Forelimb muscle (tissue), 1 donor: ENCODE results near the gene PRPF6. TPM values are rescaled to one million over a fixed set of nuclear protein-coding genes. Genes with fewer than 3 reads are reported as not detected.

ENCODE experiments used
- DNase-seq: peaks from one replicate; pipeline ENCODE4 v3.0.0-alpha.2; 2013; ENCODE audit warnings: low read depth
- polyA plus RNA-seq: library from polyadenylated mRNA; unstranded; fragments of 120-200 nt; gene quantifications from one replicate; pipeline ENCODE4 v1.2.1, GENCODE V29; 2013; ENCODE audit not compliant: insufficient read length

PRPF6 gene
- polyA plus RNA-seq, 1 donor = 55.3 TPM

DNA sequence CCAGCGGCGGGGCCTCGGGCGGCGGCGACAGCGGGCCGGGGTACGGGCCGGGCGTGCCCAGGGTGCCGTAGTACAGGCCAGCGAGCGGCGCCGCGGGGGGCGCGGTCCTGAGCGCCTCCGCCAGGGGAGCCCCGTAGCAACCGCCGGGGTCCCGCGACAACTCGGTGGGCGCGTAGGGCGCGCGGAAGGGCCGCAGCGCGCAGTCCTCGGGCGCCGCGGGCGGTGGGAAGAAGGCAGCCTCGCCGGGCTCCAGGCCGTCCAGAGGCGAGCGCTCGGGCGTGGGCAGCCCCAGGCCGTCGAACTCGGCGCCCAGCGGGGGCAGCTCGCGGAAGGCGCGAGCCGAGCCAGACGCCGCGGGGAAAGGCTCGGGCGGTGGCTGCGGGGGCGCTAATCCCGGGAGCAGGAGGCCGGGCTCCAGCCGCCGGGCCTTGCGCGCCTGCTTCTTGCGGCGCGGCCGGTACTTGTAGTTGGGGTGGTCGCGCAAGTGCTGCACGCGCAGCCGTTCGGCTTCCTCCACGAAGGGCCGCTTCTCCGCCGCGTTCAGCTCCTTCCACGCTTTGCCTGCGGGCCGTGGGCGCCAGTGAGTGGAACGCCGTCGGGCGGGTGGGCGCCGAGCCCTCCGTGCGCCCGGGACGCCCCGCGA is 67.6 kb downstream of the PRPF6 start:
- no peak for DNase-seq

DNA sequence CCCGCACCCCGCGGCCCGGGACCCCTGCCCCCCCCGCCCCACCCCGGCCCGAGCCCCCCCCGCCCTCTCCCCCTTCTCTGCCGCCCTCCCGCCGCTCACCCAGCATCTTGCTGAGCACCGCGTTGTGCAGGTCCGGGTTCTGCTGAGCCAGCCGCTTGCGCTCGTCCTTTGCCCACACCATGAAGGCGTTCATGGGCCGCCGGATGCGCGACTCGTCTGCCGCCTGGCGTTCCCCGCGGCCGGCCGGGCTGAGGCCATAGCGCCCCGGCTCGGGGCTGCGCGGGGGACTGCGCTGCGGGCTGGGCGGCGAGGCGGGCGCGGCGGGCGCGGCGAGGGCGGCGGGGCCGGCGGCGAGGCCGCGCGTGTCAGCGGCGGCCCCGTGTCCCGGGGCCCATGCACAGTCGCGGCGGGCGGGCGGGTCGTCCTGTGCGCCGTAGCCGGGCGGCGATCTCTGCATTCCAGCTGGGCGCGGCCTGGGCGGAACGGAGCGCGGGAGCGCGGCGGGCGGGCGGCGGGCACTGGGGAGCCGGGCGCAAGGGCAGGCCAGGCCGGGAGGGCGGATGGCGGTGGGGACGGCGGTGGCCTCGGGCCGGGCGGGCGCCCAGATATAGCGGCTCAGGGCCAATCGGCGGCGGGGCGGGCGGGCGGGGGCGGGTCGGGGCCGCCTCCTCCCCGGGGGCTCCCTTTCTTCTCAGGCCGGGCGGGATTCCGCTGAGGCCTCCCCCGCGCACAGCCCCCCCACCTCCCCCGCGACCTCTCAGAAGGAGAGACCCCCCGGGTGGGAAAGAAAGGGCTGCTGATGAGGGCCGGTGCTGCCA is 68.3 kb downstream of the PRPF6 start, which contains the start of gene SOX18:
TSS of gene SOX18 (minus strand) at position 580 of the 818 bp plus-strand sequence. CDS start at position 457, 123 bp downstream.
- no peak for DNase-seq

DNA sequence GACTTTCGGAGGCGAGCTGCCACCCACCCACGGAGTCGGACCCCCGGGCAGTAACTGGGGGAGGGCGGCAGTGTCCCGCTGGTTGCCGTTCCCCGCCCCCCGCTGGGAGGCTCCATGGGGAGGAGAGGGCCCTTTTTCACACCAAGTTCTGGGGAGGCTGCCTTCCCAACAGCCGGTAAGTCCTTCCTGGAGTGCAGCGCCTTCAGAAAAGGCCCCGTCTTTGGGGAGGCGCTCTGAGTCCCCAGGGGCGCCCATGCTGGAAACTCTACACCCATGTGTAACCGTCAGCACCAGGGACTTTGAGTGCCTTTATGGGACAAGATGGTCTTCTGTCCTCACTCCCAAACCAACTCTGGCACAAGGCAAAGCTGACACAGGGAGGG is 68.9 kb downstream of the PRPF6 start:
- no peak for DNase-seq

DNA sequence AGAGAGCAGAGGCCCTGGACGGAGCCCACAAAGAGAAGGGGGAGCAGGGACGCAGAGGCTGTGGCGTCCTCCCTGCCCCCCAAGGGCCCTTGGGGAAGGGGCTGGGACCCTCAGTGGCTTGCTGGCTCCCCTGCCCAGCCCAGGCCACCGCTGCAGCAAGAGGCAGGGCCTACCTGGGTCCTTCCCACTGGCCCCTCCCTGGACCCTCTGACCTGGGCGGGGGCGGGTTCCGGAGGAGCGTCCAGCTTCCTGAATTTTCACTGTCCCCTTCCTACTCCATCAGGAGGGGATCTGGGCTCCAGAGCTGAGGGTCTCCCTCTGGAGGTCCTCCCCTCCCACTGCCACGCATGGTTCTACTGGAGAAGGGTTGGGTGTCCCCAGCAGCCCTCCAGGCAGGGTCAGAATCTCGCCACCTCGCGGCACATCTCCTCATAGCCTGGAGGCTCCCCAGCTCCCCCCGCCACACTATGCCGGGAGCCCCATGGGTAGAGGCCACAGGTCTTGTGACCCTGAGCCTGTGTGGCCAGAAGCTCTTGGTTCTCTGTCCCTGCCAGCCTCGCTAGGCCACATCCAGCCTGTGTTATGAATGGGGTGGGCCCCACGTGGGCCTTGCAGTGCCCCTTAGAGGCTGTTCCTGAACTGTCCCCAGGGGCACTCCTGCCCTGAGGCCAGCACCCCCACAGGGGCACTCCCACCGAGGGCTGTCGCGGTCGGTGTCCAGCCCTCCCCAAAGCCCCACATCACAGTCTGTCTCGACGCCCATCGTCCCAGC is 69.5 kb downstream of the PRPF6 start:
- no peak for DNase-seq

DNA sequence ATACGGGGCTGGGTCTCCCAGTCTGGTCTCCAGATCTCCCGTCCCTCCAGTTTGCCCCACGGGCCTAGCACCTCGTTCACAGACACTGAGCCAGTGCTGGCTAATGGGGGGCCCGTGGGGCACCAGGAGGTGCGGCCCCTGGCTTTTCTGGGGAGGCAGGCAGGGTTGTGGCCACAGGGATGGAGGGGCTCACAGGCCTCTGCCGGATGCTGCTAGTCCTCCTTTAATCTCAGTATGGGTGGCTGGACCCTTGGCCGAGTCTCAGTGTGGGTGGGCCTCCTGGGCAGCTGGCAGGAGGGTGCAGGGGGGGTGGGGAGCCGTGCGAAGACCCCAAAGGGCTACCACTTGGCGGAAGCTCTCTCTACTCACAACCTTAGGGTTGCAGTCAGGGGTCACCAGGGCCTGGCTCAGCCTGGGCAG is 70.1 kb downstream of the PRPF6 start:
- no peak for DNase-seq

DNA sequence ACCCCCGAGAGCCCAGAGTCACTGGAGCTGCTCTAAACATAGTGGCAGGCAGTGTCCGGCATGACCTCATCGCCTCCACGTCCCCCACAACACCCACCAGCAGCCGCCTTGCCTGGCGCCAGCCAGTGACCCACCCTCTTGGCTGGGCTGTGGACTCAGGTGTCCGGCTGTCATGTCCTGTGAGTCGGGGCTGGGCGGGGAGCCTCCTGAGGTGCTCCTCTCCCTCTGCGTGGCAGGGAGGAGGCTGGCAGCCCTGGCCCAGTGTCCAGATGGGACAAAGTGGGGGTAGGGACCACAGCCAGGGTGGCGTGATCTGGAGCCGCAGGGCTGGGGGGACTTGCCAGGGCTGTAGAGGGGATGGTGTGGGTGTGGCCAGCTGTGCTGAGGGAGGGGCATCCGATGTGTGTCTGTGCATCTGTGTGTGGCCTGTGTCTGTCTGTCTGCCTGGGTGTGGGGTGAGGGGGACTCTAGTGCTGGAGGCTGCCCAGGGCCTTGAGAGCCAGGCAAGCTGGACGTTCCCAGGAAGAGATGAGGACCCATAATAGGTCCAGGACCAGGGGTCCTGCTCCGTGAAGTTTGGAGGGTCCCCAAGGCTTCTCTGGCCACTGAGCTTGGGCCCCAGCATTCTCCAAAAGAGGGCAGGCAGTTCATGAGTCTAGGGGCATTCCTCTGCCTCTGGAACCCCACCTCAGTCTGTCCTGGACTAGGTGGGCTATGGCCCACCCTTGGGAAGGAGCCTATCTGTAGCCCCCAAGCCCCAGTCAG is 70.8 kb downstream of the PRPF6 start:
- DNase-seq = no peak

DNA sequence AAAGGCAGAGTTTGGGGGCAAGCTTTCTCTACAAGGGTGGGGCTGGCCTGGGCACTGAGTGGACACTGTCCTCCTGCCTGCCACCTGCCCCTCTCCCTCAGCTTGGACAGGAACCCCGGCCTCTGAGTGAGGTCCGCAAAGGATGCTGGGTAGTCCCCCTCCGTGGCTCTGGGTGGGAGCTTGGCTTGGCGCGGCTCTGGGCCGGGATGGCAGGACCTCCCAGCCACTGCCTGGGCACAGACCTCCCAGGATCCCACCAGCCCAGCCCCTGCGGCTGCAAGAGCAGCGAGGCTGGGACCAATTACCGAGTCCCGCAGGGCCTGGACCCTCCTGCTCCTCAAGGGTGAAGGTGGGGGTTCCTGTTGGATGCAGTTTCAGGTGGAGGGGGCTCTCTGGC is 71.4 kb downstream of the PRPF6 start:
- no peak for DNase-seq

DNA sequence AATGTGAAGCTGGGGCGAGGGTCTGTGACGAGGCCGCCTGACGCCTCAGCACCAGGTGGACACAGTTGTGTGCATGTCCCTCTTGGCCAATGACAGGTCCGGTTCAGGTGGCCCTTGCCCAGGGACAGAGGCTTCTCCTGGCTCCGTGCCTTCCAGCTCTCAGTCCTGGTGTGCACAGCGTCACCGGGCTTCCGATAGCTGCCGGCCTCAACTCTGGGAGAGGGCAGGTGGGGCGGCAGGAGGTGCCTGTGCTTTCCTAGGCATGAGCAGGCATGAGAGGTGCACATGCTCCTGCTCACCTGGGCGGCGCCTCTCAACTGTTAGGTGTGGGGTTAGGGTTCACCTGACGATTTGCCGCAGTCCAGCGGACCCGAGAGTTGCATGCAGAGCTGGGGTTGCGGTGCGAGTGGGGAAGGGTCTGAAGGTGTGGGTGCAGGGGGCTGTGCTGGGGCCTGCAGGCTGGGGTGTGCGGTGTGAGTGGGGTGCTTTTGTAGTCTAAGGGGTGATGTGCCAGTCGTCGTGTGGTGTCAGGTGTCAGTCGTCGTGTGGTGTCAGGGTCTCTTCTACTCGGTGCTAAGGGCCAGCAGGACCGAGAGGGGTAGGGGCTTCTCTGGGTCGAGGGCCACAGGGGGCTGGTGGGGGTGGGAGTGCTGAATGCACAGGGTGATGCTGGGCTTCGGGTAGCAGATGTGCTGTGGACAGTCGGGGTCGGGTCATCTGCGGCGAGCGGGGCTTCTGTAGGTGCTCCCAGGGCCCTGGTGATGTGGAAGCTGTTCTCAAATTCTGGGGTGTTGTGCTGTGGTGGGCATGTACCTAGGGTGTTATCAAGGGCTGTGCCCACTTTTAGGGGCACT is 72.3 kb downstream of the PRPF6 start:
- no peak for DNase-seq

DNA sequence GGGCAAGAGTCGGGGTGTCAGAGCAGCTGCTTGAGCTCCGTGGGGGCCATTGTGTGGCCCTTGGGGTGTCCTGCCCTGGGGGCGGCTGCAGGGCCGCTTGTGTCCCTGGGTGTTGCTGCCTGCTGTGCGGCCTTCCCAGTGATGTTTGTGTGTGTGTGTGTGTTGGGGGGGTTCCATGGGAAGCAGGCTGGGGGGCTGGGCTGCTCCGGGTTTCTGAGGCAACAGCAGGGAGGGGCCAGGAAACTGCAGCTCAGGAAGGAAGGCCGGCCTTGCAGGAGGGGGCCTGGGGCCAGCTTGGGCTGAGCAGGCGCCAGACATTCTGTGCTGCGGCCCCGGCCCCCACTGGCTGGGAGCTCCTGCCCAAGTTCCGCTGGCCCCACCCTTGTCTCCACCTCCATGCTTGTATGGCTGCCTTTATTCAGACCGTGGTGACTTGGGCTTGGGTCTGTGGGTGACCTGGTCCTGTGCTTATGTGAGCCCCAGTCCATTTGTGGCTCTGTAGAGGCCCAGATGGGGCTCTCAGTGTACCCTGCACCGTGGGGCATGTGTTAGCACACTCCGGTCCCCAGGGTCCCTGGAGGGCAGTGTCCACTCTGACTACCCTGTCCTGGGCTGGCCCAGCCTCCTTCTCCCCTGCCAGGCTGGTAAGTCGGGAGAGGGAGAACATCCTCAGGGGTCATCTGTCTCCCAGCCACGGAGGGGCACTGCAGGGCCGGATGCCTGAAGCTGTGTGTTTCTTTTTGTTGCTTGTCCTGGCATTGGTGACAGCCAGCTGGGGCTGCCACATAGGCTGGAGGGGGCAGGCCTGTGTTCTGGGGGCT is 73.1 kb downstream of the PRPF6 start:
- DNase-seq = no peak

DNA sequence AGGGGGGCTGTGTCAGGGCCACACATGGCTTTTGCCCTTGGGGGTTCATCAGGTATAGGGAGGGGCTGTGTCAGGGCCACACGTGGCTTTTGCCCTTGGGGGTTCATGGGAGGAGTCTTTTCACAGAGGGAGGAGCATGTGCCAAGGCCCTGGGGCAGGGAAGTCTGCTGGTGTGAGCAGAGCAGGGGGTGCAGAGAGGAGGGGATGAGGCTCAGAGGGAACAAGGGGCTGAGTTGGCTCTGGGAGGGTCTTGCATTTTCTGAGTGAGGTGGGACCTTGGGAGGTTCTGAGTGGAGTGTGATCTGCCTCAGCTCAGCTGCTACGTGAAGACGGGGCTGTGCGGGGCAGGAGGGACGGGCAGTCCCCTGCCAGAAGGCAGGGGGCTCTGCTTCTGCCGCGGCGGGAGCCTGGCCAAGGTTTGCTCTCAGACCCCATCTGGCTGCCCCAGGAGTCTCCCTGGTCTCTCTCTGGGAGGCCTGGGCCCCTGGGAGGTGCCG is 74.5 kb downstream of the PRPF6 start:
- no peak for DNase-seq

DNA sequence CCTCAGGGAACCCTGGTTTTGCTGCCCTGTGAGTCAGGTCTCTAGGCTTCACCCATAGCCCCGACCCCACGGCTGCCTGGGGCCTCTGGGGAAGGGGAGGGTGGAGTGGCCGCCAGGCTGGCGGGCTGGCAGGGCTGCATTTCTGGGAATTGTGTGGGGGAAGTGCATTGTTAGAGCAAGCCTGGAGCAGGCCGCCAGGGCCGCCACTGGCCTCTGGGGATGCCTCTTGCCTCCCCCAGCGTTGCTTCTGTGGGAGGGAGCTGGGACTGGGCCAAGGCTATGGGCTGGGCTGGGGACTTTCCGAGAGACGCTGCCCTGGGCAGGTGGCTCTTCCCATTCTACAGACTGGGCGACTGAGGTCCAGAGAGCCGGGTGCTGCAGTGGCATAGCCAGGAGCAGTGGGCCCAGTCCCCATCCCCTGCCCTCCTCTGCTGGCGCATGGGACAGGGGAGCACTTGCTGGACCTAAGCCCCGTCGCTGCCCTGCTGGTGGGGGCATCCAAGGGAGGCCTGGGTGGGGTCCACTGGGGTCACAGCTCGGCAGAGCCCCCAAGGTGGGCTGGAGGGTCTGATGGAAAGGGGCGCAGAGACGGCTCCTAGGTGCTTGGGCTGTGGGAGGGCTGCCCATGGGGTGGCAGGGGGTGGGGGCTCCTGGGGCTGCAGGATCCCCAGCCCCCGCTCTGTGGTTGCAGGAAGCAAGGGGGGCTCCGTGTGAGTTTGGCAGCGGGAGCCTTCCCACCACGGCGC is 75.1 kb downstream of the PRPF6 start:
- no peak for DNase-seq

DNA sequence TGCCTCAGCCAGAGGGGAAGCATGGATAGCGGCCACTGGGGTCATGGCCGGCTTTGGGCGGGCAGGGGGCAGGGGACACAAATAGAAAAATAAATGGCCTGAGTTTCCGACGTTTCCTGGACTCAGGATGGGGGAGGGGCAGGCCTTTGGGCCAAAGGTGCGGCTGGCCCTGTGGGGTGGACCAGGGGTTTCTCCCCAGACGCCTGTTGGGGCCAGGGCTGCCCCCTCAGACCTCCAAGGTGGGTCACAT is 75.6 kb downstream of the PRPF6 start:
- no peak for DNase-seq

DNA sequence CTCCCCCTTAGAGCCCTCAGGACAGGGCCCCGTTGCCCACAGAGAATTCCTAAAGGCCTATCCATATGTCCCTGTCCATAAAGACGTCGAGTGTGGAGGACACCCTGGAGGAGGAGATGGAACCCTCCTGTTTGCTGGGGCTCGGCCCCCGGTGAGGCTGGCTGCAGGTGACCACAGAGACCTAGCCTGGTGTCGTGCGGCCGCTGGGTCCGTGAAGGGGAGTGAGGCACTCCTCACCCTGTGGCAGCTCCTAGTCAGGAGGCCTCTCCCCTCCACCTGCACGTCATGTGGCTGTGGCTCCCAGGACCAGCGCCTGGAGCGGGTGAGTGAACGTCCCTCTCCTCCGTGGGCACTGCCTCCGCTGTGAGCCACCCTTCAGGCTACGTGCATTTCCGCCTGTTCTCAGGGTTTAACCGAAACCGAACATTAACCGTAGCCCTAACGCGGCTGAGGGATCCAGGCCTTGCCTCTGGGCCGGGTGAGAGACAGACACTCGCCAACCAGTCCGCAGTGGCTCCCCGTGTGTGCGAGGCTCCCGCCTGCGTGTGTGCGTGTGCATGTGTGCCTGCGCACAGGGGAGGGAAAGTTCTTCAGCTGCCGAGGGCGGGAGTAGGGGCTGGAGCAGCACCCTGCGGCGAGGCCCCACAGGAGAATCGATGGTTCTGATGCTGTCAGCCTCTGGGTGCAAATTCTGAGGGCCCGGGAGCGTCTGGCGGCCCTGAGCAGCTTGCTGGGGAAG is 76.1 kb downstream of the PRPF6 start:
- no peak for DNase-seq

DNA sequence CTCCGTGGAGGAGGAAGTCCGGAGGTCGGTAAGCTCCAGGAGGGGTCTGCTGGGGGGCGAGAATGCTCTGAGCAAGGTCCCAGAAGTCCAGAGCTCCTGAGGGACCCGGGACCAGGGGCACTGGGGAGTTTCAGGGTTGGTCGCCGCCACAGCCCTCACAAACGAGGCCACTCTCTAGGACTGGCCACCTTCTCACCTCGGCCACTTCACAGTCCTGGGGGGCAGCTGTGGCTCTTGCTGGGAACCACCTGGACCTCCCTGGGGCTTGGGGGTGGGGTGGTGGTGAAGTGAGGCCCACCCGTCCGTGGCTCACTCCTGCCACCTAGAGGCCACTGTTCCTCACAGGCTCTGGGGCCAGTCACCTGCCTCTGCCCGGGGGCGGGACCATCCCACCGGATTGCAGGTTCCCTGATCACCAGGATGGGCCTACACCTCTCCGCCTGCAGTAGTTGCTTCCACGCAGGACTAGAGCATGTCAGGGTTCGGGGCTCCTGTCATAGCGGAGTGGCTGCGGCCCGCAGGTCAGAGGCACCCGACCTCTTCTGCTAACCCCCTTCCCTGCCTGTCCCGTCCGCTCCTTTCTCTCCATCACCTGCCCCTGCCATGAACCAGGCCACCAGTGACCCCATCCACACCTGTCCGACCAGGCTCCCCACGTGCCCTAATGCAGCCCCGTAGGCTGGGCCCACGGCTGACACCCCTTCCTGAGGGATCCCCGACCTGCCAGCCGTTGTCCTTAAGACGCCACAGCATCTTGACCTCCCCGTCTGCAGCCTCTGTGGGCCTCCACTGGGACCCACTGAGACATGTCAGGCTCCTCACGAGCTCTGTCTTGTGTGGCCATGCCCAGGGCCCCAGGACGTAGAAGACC is 76.9 kb downstream of the PRPF6 start:
- no peak for DNase-seq

DNA sequence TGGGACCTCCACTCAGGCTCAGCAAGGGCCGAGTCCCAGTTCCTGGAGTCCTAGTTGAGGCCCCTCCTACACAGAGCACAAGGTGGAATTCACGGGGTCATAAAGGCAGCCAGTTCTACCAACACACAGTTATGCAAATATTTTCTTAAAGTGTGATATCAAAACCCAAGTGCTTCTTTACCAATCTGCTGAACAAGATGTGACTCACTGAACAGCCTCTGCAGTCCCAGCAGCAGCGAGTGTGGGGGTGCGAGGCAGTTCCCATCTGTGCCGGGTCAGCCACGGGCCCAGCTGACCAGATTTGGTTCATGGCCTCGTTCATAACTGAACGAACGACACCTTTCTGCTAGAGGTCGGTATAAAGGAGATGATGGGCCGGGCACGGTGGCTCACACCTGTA is 77.6 kb downstream of the PRPF6 start:
- DNase-seq = no peak

DNA sequence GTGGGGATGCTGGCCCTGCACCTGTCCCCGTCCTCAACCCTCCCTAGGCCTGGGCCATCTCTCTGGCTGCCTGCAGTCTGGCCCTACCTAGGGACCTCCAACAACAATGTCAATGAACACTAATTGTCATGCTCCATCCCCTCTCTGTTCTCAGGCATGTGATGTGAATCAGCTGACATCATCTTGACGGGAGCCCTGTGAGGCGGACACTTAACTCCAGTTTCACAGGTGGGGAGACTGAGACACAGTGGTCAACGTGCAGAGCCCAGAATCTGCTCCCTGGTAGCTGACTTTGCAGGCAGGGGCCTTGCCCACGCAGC is 81.3 kb downstream of the PRPF6 start:
- DNase-seq = no peak

DNA sequence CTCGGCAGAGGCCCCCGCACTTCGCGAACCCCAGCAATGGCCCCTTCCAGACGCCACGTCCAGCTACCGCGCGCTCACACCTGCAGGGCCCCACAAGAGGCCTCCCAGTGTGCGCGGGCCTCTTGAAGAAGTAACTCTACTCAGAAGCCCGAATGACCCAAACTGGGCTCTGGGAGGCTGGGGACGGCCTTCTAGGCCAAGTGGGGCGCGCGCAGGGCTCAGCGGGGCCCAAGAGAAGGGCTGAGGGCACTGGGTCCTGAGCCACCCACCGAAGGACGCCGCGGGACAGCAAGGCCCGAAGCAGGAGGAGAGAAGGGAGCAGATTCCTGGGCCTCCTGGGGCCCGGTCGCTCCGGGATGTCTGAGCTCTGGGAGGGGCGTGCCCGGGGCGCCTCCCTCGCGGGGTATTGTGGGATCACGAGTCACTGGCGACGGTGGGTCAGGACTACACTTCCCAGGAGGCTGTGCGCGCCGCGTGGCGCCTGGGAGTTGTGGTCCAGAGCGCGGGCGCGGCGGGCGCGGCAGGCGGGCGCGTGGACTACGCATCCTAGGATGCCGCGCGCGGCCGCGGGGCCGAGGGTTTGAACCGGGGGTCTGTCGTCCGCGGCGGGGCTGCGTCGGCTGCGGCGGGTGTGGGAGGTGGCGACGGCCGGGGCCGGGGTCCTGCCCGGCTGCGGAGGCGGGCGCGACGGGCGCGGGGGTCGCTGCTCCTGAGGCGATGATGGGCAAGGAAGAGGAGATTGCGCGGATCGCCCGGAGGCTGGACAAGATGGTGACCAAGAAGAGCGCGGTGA is 81.9 kb downstream of the PRPF6 start, which contains the start of gene TCEA2:
TSS of gene TCEA2 (plus strand) at position 603 of the 793 bp plus-strand sequence. CDS start at position 718, 115 bp downstream.
- DNase-seq = peak; percentile 93
